Measurements from ENCODE around the gene VAC14.

VAC14 gene

DNA sequence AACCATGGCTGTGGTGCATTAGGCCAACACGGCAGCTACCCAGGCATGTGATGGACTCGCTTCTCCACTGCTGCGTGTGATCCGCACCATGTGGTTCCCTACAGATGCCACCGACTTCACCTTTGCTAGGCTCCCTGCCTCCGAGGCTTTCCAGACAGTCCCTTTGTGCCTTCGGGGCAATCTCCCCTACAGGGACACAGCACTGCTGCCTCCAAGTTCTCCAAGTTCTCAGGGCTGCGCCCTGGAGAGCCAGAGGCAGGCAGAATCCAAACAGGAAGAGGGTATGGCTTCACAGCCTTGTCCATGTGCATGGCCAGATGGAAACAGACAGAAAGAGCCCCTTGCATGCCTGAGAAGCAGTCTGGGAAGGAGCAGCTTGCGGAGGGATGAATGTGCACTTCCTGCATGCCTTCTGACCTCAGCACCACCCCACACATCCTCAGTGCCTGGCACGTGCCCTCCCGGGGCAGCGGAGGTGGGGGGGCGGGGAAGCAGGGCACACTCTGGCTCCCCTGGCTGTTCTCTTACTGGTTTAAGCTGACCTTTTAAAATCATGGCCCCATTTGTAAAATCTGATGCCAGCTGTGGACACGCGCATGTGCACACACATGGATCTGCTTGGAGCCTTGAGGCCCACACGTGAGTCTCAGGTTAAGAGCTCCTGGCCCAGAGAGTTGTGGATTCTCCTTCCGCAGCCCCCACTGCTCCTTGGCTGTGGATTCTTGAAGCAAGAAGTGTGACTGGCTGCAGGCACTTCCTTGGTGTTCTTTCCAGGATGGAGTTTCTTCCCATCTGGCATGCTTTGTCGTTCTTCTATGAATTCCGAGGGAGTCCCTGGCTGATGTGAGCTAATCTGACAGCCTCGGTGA lies 59.8 kb downstream of the VAC14 start:
- DNase-seq = no peak

GRCh38 chr16:70740174-70740913 lies 60.6 kb downstream of the VAC14 start:
- no peak for DNase-seq

- no peak for DNase-seq
These were observed 61.6 kb downstream of the VAC14 start for GRCh38 chr16:70739389-70739788.

- DNase-seq = peak; percentile 77
These were observed 62.6 kb downstream of the VAC14 start for GRCh38 chr16:70738083-70738977.

DNA sequence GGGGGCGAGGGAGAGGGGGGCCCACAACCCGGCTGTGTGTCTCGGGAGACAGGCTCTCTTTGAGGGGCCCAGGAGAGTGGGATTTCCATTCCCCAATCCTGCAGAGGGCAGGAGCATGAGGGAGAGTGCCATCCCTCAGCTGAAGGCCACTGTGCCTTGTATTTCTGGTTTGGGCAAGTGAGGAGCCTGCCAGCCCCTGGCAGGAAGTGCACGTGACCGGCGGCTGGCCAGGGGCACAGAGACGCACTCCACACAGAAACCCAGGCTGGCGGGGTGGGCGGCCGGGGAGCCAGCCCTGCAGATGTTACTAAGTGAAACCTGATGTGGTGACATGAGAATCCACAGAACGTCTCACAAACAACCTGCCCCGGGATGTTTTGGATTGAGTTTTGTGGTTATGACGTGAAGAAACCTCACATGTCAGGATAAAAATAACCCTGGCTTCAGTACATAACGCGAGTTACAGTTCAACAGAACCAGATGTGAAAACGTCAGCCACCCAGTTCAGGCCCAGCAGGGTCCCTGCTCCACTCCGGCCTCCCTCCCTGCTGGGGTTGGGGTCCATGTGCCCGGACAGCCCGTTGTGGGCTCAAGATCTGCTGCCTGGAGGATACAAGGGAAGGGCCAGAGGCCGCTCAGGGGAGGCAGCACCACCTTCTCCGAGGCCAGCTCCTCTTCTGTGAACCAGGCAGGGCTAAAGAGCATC lies 63.4 kb downstream of the VAC14 start:
- peak; percentile 90 for DNase-seq

DNA sequence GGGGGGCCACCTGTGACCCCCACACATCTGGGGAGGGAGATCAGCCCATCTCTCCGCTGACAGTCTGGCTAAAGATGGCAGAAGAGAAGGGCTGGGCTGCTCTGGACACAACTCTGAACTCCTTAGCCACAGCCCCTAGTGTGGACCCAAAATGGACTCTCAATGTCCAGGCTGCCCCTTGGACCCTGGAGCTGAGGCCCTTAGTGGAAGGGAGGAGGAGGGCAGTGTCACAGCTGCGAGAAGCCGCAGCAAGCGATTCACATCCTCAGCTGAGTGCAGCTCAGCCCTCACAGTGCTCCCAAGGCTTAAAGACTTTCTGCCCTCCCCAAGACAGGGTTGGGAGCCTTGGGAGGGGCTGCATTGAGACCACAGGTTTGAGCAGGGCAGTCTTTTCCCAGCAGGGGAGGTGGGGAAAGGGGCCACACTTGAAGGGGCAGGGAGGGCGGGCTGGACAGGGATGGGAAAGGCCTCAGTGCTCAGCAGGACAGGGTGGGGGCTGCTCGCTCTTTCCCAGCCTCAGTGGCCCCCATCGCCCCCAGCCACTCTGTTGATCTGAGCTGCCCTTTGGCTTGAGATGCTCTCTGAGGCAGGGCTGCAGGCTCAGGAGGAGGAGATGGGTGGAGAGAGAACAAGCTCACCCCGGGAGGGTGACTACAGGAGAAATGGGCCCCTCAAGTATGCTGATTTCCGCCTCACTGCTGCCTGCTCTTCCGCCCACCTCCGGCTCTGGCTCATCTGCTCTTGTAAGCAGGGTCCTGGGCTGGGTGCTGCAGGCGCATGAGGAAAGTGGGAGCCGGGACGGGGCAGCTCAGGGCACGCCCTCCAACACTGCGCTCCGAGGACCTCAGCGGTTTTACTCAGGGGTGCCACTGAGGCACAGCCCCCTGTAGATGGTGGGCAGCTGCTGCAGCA lies 64.2 kb downstream of the VAC14 start:
- DNase-seq = no peak

DNA sequence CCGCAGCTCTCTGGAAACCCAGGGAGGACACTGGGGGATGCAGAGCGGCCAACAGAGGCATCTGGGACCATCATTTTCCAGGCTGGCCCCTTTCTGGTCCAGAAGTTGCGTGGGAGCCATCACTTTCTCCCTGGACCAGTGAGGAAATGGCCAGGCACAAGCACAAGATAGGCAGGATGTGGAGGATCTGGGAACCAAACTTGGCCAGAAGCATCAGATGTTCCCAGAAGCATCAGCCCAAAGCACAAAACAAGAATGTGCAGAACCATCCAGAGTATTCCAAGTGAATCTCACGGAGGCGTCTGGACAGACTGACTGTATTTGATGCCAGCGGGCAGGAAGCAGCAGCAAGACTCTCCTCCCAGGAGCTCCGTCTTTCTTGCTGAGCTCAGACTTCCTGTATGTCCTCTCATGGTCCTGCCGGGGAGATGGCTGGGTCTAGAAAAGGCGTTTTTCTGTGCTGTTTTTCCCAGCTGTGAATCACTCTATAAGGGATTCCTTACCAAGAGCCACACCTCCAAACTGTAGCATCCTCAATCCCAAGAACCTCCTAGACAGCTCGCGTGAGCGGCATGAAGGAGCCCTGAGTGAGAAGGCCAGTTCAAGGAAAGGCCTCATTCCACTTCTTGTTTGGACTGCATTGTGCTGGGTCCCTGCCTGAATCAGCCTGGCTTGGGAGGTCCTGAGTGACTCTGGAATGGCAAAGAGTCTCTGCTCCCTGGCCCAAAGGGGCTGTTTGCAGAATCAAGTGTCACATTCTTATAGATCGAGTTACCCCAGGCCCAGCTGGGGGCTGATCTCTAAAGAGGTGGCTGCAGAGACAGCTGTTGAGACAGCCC lies 65.6 kb downstream of the VAC14 start:
- DNase-seq = peak; percentile 79

GRCh38 chr16:70734522-70735095 lies 66.3 kb downstream of the VAC14 start:
- no peak for DNase-seq

GRCh38 chr16:70730944-70731343 lies 70.0 kb downstream of the VAC14 start:
- no peak for DNase-seq

DNA sequence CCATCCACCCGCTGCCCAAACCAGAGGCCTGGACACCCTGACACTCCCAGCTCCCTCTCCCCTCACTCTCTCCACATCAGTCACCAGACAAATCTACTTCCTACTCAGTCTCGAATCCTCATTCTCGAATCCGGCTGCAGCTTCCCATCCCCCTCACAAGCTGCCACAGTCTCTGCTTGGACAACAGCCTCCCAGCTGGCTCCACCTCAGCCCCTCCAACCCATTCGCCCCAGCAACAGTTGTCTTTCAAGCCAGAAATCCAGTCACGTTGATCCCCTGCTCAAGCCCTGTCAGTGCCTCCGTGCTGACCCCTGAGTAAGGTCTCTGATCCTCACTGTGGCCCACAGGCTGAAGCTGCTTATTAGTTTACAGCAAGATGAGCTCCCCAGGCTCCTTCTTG lies 70.9 kb downstream of the VAC14 start:
- DNase-seq = no peak

DNA sequence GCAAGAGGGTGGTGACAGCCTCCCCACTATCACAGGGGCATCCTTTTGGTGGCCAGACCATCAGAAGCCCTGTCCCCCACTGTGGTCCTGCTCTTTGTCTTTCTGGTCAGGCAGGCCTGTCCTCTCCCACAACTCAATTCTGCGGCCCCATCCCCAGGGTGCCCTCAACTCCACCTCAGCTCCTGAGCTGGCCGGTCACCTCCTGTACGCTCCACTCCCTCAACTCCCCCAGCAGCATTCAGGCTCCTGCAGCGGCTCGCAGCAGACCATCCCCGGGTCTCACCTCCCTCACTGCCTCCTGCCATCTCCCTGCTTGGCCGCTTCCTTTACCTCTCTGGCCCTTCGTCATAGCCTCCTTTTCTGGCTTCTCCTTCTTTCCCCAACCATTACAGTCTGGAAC lies 71.7 kb downstream of the VAC14 start:
- no peak for DNase-seq

GRCh38 chr16:70728150-70728549 lies 72.8 kb downstream of the VAC14 start:
- DNase-seq = no peak

- peak; percentile 85 for DNase-seq
These were observed 74.0 kb downstream of the VAC14 start for GRCh38 chr16:70726892-70727361.

DNA sequence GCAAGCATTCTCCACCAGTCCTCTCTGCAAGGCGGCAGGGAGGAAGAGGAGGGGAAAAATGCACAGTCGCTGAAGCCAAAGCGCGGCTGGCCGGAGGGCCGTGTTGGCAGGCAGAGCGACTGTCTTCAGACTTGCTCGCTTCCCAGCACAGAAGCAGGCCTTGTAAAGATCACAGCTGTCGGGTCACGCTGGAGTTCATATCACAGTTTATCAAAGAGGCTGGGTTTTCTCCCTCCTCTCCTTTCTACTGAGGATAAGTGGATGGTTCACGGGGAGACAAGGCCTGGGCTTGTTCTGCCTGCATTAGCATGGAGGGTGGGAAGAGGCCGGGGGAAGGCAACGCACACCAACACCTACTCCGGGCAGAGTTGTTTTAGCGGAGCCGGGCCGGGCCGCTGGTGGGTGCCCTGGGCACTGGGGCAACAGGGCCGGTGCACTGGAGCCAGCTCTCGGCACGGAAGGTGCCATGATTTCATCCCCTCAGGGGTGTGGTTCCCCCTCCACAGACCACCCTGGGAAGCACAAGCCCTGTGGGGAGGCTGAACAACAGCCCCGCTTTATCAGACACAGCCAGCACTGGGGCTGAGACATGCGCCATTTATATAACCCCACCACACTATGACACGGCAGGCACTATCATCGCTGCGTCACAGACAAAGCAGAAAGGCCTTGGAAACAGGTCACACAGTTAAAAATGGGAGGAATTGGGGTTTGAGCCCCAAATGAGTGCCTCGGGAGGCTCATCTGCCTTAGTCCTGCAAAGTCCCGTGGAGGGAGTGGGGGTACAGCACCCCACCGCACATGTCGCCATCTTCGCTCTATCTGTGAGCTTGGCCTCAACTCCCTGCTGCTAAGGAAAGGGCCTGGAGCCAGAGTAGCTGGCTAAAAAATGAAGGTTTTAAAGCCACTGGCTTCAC lies 74.8 kb downstream of the VAC14 start:
- DNase-seq = peak; percentile 85

DNA sequence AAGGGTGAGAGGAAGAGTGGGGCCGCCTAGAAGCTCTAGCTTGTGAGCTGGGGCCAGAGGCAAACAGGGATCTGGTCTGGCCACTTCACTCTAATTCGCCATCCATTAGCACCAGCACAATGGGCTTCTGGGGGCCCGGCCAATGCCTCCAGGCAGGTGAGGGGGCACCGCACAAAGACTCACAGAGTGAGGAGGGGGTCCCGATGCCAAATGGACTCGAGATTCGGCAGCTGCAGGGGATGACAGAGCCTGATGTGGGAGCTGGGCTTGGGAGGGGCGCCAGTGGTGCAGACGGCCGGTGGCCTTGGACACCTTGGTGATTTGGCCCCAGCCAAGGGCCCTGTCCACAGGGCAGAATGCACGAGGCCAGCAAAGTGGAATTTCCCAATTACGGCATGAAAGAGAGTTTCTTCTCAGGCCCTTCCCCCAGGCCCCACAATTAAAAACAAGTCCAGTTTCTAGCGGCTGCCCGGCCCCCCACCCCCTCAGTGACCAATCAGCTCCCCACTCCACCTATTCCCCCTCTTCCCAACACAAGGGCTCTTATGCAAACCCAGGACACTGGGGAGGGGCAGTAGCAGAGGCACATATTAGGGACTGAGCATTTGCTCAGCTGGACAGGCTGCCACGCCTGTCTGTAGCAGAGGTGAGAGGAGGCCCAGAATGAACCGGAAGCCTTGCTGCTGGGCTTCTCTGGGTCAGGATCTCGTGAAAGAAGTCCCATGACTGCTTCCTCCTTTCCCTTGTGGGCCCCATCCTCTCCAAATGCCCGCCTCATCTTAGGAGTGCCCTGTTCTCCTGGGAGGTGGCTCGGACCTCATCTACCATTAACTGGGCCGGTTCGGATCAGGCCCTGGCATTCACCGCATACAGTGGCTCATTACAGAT lies 75.7 kb downstream of the VAC14 start:
- no peak for DNase-seq

GRCh38 chr16:70724146-70725023 lies 76.6 kb downstream of the VAC14 start:
- no peak for DNase-seq

DNA sequence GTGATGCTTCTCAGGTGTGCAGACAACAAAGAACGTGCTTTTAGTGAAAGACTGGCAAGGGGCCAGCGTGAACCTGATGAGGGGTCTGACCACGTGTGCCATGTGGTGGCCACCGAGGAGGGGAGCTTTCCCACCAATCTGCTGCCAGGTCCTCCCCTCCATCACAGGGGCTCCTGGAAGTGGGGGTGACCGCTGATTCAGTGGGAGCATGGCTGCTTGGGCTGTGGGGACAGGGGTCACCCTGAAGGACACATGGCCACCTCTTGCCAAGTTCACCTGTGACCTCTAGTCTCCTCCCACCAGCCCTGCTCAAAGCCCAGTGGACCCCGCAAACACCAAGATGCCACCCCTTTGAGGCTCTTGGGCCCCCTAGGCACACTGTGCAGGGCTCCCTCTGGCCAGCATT lies 77.2 kb downstream of the VAC14 start:
- DNase-seq = no peak

All from left hindlimb (tissue), 1 donor.